SK-N-DZ (cell line): Measurements from ENCODE around the gene PYCR2.
"Not testable (repeated sequence)": the region's sequence is repeated elsewhere in the genome, so short reads cannot be mapped to it uniquely, and the experiment has no call there.

Experiments used
- DNase-seq: peaks from one replicate; pipeline ENCODE4 v3.0.0-alpha.2; 2015; ENCODE audit warnings: low spot score

PYCR2 gene

GRCh38 chr1:225943582-225943981 lies 19.5 kb upstream of the PYCR2 start:
- no peak for DNase-seq

- no peak for DNase-seq
These were observed 18.5 kb upstream of the PYCR2 start for GRCh38 chr1:225942574-225942973.

DNA sequence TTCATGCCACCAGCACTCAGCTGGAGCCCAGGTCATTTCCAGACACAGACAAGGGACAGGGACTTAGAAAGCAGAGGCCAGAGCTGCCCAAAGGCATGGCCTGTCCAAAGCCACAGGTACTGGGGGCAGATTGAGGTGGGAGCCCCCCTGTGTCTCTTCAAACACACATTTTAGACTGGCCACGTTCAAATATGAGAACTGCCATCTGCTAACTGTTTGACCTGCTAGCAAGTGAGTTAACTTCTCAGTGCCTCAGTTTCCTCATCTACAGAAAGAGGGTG lies 17.8 kb upstream of the PYCR2 start:
- DNase-seq: no peak

- DNase-seq: no peak
These were observed 17.3 kb upstream of the PYCR2 start, which contains the start of gene LEFTY2 for GRCh38 chr1:225941187-225941941. Gene LEFTY2 (minus strand): TSS chr1:225941220. CDS start chr1:225941140, 80 bp downstream.

- no peak for DNase-seq
These were observed 16.5 kb upstream of the PYCR2 start for GRCh38 chr1:225940385-225941151.

DNA sequence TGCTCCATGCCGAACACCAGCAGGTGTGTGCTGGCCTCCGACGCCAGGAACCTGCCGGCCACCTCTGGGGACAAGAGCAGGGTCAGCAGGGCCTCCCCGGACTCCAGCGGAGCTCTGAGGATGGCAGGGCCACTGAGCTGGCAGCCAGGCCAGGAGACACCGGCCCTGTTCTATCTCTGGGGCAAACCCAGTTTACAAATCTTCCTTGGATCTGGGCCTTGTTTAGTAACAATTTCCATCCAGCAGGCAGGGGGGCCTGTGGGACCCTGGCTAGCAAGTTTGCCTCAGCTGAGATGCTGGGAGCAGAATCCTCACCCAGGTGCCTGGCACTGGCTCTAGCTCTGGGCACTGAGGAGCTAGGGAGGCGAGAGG lies 15.9 kb upstream of the PYCR2 start:
- not testable (repeated sequence) for DNase-seq

DNA sequence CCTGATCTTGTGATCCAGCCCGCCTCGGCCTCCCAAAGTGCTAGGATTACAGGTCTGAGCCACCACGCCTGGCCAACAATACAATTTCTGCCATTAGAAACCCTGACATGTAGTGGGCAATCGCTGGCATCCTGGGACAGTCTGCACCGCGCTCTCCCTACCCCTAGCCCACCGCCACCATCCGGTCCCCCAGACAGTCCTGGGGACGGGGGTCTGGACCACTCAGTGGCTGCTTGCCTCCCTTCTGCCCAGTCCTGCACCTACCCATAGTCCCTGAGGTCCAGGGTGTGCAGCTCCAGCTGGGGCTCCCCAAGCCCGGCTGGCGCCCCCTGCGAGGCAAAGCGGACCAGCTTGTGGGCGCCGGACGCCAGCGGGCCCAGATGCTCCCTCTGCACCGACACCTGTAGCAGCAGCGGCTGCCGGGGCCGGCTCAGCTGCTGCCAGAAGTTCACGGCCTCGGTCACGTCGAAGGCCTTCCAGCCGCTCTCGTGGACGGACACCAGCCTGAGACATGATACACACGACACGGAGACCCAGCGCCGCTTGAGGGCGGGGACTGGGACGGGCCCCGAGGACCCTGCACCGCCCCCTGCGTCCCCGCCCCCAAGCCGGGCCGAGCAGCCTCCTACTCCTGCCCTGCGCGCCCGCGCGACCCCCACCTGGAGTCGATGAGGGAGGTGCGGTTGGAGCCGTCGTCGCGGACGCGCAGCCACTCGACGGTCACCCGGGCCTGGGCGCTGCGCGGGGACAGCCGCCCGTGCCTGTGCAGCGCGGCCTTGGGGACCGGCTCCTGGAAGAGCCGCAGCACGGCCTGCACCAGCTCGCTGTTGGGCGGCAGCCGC lies 15.3 kb upstream of the PYCR2 start:
- DNase-seq: not testable (repeated sequence)

GRCh38 chr1:225937048-225937968 lies 13.3 kb upstream of the PYCR2 start:
- no peak for DNase-seq

DNA sequence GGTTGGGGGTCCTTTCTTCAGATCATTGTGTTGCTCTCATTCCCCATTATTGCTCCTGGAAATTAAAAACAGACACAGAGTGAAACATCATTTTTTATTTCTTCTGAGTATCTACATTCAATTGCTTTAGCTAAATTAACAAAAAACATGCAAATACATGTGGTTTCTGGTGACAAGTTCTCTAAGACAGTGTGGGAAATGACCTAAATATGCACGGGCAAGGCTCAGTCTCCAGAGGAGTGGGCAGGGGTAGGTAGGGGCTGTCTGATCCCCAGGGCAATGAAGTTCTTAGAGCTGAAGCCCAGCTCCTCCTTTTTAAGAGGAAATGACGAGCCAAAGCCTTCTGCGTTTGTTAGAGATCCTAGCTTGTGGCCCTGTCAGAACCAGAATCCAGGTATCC lies 12.5 kb upstream of the PYCR2 start:
- DNase-seq: no peak

GRCh38 chr1:225936086-225936485 lies 12.0 kb upstream of the PYCR2 start:
- not testable (repeated sequence) for DNase-seq

- no peak for DNase-seq
These were observed 10.7 kb upstream of the PYCR2 start for GRCh38 chr1:225934711-225935110.

DNA sequence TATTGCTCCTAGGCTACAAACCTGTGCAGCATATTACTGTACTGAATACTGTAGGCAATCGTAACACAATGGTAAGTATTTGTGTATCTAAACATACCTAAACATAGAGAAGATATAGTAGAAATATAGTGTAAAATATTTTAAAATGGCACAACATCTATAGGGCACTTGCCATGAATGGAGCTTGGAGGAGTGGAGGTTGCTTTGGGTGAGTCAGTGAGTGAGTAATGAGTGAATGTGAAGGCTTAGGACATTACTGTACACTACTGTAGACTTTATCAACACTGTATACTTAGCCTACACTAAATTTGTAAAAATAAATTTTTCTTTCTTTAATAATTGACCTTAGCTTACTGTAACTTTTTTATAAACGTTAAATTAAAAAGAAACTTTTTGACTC lies 9.0 kb upstream of the PYCR2 start:
- DNase-seq: no peak

DNA sequence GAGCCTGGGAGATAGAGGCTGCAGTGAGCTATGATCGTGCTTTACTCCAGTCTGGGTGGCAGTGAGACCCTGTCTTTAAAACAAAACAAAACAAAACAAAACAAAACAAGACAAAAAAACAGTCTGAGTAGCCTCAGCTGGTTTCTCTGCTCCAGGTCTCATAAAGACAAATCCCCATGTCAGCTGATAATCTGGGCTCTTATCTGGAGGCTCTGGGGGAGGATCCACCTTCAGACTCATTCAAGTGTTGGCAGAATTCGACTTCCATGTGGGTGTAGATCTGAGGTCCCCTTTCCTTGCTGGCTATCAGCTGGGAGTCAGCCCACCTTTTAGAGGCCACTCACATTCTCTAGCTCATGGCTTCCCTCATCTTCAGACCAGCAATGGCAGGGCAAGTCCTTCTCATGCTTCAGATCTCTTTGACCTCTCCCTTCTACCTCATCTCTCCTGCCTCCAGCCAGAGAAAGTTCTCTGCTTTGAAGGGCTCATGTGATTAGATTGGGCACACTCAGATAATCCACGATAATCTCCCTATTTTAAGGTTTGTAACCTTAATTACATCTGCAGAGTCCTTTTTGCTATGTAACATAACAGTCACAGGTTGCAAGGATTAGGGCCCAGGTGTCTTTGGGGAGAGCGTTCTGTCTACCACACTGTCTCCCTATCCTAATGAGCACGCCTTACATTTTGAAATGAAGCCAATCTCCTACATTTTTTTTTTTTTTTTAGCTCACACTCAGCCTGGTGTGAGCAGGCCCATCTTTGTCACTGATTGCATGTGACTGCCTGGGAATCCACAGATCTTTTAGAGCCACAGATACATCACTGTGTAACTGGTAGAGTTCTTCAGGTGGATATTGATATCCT lies 7.5 kb upstream of the PYCR2 start:
- DNase-seq: no peak

- DNase-seq: no peak
These were observed 6.5 kb upstream of the PYCR2 start for GRCh38 chr1:225930566-225930965.

- DNase-seq: not testable (repeated sequence)
These were observed 5.4 kb upstream of the PYCR2 start for GRCh38 chr1:225929462-225929861.

DNA sequence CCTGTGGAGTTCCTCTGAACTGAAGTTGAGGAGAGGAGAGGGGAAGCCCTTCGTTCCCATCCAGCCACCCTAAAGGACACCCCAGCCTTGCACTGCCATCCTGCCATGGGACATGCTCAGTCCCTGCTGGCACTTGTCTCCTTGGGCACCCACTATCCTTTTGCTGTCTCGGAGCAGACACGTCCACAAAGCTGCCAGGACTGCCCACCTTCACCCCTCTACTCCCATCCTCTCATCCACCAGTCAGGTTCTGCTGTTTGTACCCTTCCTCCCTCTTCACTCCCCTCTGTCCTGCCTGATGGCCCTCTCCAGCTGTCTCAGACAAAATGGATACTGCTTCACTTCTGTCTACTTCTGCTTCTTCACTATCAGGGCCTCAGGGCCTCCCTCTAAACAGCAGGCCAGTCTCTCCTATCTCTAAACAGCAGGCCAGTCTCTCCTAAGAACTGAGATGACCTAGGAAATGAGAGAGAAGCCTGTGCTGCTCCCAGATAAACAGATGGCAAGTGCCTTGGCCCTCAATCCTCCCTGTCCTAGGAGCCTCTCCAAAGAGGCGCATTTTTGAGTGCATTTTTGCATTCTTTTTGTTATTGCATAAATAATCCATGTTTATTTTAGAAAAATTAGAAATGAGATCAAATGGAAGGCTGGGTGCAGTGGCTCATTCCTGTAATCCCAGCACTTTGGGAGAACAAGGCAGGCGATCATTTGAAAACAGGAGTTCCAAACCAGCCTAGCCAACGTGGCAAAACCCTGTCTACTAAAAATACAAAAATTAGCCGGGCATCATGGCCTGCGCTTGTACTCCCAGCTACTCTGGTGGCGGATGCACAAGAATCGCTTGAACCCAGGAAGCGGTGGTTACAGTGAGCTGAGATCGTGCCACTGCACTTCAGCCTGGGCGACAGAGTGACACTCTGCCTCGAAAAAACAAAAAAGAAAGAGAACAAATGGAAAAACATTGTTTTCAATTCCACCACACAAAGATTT lies 4.4 kb upstream of the PYCR2 start:
- no peak for DNase-seq

DNA sequence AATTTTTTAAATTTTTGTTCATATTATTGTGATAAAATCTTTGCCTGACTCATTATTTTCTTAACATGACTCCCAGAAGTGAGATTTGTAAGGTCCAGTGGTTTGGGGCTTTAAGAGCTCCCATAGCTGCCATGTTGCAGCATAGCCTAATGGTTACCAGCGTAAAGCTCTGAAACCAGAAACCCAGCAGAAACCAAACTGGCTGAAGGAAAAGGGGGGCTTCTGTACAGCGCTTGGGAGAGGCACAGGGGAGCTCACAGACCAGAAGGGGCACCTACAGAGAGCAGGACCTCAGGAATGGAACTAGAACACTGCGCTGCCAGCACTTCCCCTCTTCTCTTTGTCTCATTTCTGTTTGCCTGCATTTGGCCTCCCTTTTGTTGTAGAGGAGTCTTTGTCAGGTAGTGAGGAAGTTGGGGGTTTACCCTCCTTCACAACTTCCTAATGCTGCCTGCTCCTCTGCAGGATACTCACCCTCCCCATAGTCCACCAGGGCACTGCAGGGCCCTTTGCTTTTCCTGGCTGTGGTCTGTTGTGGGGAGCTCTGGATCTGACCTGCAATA lies 2.6 kb upstream of the PYCR2 start:
- DNase-seq: no peak

DNA sequence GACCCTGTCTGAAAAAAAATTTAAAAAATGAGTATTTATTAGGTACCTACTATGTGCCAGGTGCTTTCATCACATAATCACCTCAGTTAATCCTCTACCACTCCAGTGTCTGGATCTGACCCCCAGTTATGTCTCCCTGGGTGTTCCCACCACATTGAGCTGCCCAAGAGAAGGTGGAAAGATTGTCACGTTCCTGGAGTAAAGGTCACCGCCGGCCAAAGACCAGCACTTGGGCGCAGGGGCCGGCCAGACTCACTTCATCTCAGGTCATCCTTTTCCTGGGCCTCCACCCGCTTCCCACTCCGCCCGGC lies 714 bp downstream of the PYCR2 start:
- DNase-seq: no peak
